Neural progenitor cell (in vitro differentiated cells): ENCODE results near the gene FOXJ1. TPM values are rescaled to one million over a fixed set of nuclear protein-coding genes. Genes with fewer than 3 reads are reported as not detected.

Experiments
- DNase-seq: peaks from one replicate; pipeline ENCODE4 v3.0.0-alpha.2; 2016; ENCODE audit warnings: low spot score
- H2AFZ ChIP-seq: fragments of 200-600 bp; sonication (generic); replicated peaks from 2 replicates; pipeline ENCODE4 v1.6.1; 2016; ENCODE audit warnings: antibody characterized with exemption
- H3F3A ChIP-seq: fragments of 200-600 bp; sonication (generic); 2 replicates; pipeline ENCODE4 v1.6.1; 2016; ENCODE audit warnings: antibody characterized with exemption, low read depth
- H3K27ac ChIP-seq: fragments of 200-600 bp; sonication (generic); 2 replicates; pipeline ENCODE4 v1.5.1; 2016; ENCODE audit warnings: mild to moderate bottlenecking
- H3K27me3 ChIP-seq: fragments of 200-600 bp; sonication (generic); 2 replicates; pipeline ENCODE4 v1.6.1; 2016; ENCODE audit warnings: mild to moderate bottlenecking, moderate library complexity
- H3K36me3 ChIP-seq: fragments of 200-600 bp; sonication (generic); 2 replicates; pipeline ENCODE4 v1.5.1; 2016
- H3K4me1 ChIP-seq: fragments of 200-600 bp; sonication (generic); 2 replicates; pipeline ENCODE4 v1.6.1; 2016; ENCODE audit warnings: mixed run types
- H3K4me2 ChIP-seq: fragments of 200-600 bp; sonication (generic); 2 replicates; pipeline ENCODE4 v1.6.1; 2016
- H3K4me3 ChIP-seq: fragments of 200-600 bp; sonication (generic); 2 replicates; pipeline ENCODE4 v1.5.1; 2016
- H3K79me2 ChIP-seq: fragments of 200-600 bp; sonication (generic); 2 replicates; pipeline ENCODE4 v1.6.1; 2016; ENCODE audit warnings: low read depth
- H3K9ac ChIP-seq: fragments of 200-600 bp; sonication (generic); 2 replicates; pipeline ENCODE4 v1.6.1; 2016
- H3K9me3 ChIP-seq: fragments of 200-600 bp; sonication (generic); 2 replicates; pipeline ENCODE4 v1.5.1; 2016; ENCODE audit warnings: low read depth
- H4K20me1 ChIP-seq: fragments of 200-600 bp; sonication (generic); 2 replicates; pipeline ENCODE4 v1.6.1; 2016; ENCODE audit warnings: low read depth
- H3K27ac Mint-ChIP-seq: 3 replicates; pipeline ENCODE4 v1.8.0; 2021; ENCODE audit warnings: mixed read lengths
- H3K27me3 Mint-ChIP-seq: 2 replicates; pipeline ENCODE4 v1.8.0; 2022; ENCODE audit warnings: low read depth, mild to moderate bottlenecking, inconsistent platforms, moderate library complexity, mixed read lengths; ENCODE audit not compliant: insufficient read depth
- H3K36me3 Mint-ChIP-seq: 3 replicates; pipeline ENCODE4 v1.8.0; 2021; ENCODE audit warnings: mixed read lengths
- H3K4me1 Mint-ChIP-seq: 3 replicates; pipeline ENCODE4 v1.8.0; 2021; ENCODE audit warnings: mixed read lengths
- H3K4me3 Mint-ChIP-seq: 3 replicates; pipeline ENCODE4 v1.8.0; 2021; ENCODE audit warnings: mild to moderate bottlenecking, moderate library complexity, mixed read lengths
- H3K9me3 Mint-ChIP-seq: 3 replicates; pipeline ENCODE4 v1.8.0; 2020; ENCODE audit warnings: mixed read lengths
- CTCF ChIP-seq: fragments of 200-600 bp; sonication (generic); IDR thresholded peaks from 2 replicates; pipeline ENCODE4 v1.5.1; 2017; ENCODE audit warnings: antibody characterized with exemption, mild to moderate bottlenecking
- EZH2 ChIP-seq: fragments of 200-600 bp; sonication (generic); IDR thresholded peaks from 2 replicates; pipeline ENCODE4 v1.6.1; 2017; ENCODE audit warnings: antibody characterized with exemption, mild to moderate bottlenecking, moderate library complexity
- EZH2phosphoT487 ChIP-seq: fragments of 200-600 bp; sonication (generic); IDR thresholded peaks from 2 replicates; pipeline ENCODE4 v1.6.1; 2017; ENCODE audit warnings: antibody characterized with exemption
- total RNA-seq: library from RNA; depleted of rRNA; stranded (reverse); fragments of >200 nt; gene quantifications from 2 replicates; pipeline ENCODE4 v1.2.3, GENCODE V29; 2015; ENCODE audit warnings: low replicate concordance

The FOXJ1 gene
- total RNA-seq, 1 donor from 2014 or later: 0.49 TPM

GRCh38 chr17:76174037-76174436, 33.0 kb upstream of the FOXJ1 start:
- Histone ChIP-seq H2AFZ (no peak overlapping the region), H3K9me3 (no peaks in the 10 kb centered on the region), H3K36me3 (no peaks in the 10 kb centered on the region), H3K4me3 (no peak overlapping the region), H3K79me2 (no peaks in the 10 kb centered on the region), H3K4me2 (no peak overlapping the region), H3F3A (no peaks in the 10 kb centered on the region), H3K4me1 (no peaks in the 10 kb centered on the region), H4K20me1 (no peaks in the 10 kb centered on the region), H3K9ac (no peak overlapping the region), H3K27ac (no peak overlapping the region), H3K27me3 (no peaks in the 10 kb centered on the region)
- Mint-ChIP-seq H3K27ac (no peak overlapping the region), H3K4me1 (peaks cover 8% of the 10 kb centered on the region), H3K36me3 (peaks cover 2% of the 10 kb centered on the region), H3K9me3 (no peaks in the 10 kb centered on the region), H3K27me3 (peaks cover 2% of the 10 kb centered on the region), H3K4me3 (no peak overlapping the region)
- TF ChIP-seq EZH2: no peak
- no peak for TF ChIP-seq CTCF
- no peak for TF ChIP-seq EZH2phosphoT487
- DNase-seq: no peak

- H3K27me3 ChIP-seq: no peaks in the 10 kb centered on the region
- H3K9me3 Mint-ChIP-seq: no peaks in the 10 kb centered on the region
- H3K4me1 Mint-ChIP-seq: peaks cover 8% of the 10 kb centered on the region
- no peaks in the 10 kb centered on the region for H3F3A ChIP-seq
- H3K27ac ChIP-seq: no peak overlapping the region
- H2AFZ ChIP-seq: no peak overlapping the region
- no peak overlapping the region for H3K9ac ChIP-seq
- H3K4me2 ChIP-seq: no peak overlapping the region
- TF ChIP-seq EZH2 (no peak), EZH2phosphoT487 (no peak), CTCF (no peak)
- no peaks in the 10 kb centered on the region for H3K36me3 ChIP-seq
- H3K27me3 Mint-ChIP-seq: peaks cover 2% of the 10 kb centered on the region
- no peak overlapping the region for H3K4me3 ChIP-seq
- no peaks in the 10 kb centered on the region for H4K20me1 ChIP-seq
- H3K27ac Mint-ChIP-seq: no peak overlapping the region
- H3K4me1 ChIP-seq: no peaks in the 10 kb centered on the region
- H3K9me3 ChIP-seq: no peaks in the 10 kb centered on the region
- no peaks in the 10 kb centered on the region for H3K79me2 ChIP-seq
- no peak for DNase-seq
- no peak overlapping the region for H3K4me3 Mint-ChIP-seq
- H3K36me3 Mint-ChIP-seq: peaks cover 4% of the 10 kb centered on the region
Measured at GRCh38 chr17:76173474-76173873, 32.4 kb upstream of the FOXJ1 start.

GRCh38 chr17:76171706-76172105, 30.7 kb upstream of the FOXJ1 start:
- Histone ChIP-seq H3K4me2 (no peak overlapping the region), H2AFZ (no peak overlapping the region), H3K4me1 (no peaks in the 10 kb centered on the region), H3K27me3 (no peaks in the 10 kb centered on the region), H3K36me3 (no peaks in the 10 kb centered on the region), H3F3A (no peaks in the 10 kb centered on the region), H3K9ac (no peak overlapping the region), H4K20me1 (no peaks in the 10 kb centered on the region), H3K4me3 (no peak overlapping the region), H3K79me2 (no peaks in the 10 kb centered on the region), H3K27ac (no peak overlapping the region), H3K9me3 (no peaks in the 10 kb centered on the region)
- Mint-ChIP-seq H3K36me3 (peaks cover 4% of the 10 kb centered on the region), H3K4me3 (no peak overlapping the region), H3K9me3 (no peaks in the 10 kb centered on the region), H3K27me3 (peaks cover 2% of the 10 kb centered on the region), H3K27ac (no peak overlapping the region), H3K4me1 (peaks cover 8% of the 10 kb centered on the region)
- DNase-seq: no peak
- TF ChIP-seq CTCF: no peak
- no peak for TF ChIP-seq EZH2phosphoT487
- TF ChIP-seq EZH2: no peak

GRCh38 chr17:76170114-76170513, 29.1 kb upstream of the FOXJ1 start:
- Histone ChIP-seq H3K79me2 (no peaks in the 10 kb centered on the region), H4K20me1 (no peaks in the 10 kb centered on the region), H2AFZ (no peak overlapping the region), H3F3A (no peaks in the 10 kb centered on the region), H3K27ac (no peak overlapping the region), H3K9ac (no peak overlapping the region), H3K4me2 (no peak overlapping the region), H3K36me3 (no peaks in the 10 kb centered on the region), H3K4me1 (no peaks in the 10 kb centered on the region), H3K27me3 (no peaks in the 10 kb centered on the region), H3K4me3 (no peak overlapping the region), H3K9me3 (no peaks in the 10 kb centered on the region)
- DNase-seq: no peak
- TF ChIP-seq CTCF: no peak
- no peak for TF ChIP-seq EZH2phosphoT487
- TF ChIP-seq EZH2: no peak
- Mint-ChIP-seq H3K27ac (no peak overlapping the region), H3K9me3 (no peaks in the 10 kb centered on the region), H3K36me3 (peaks cover 4% of the 10 kb centered on the region), H3K27me3 (peaks cover 2% of the 10 kb centered on the region), H3K4me1 (peaks cover 8% of the 10 kb centered on the region), H3K4me3 (no peak overlapping the region)
